Suprapubic skin (tissue), 4 donors: ENCODE measurements around the gene ZC3H15. TPM values are rescaled to one million over a fixed set of nuclear protein-coding genes. Genes with fewer than 3 reads are reported as not detected.
"Not testable (repeated sequence)": the region's sequence is repeated elsewhere in the genome, so short reads cannot be mapped to it uniquely, and the experiment has no call there.

Experiments used
- DNase-seq, 2 donors: peaks; one replicate each; pipeline ENCODE4 v3.0.0-alpha.2; 2019; ENCODE audit warnings: low spot score in 2 of 2
- H3K27ac ChIP-seq: fragments of 200-600 bp; sonication (generic); one replicate; pipeline ENCODE4 v1.5.1; 2019
- H3K27me3 ChIP-seq: fragments of 200-600 bp; sonication (generic); one replicate; pipeline ENCODE4 v1.5.1; 2019
- H3K36me3 ChIP-seq: fragments of 200-600 bp; sonication (generic); one replicate; pipeline ENCODE4 v1.5.1; 2019
- H3K4me1 ChIP-seq: fragments of 200-600 bp; sonication (generic); one replicate; pipeline ENCODE4 v1.5.1; 2019
- H3K4me3 ChIP-seq: fragments of 200-600 bp; sonication (generic); one replicate; pipeline ENCODE4 v1.5.1; 2019; ENCODE audit warnings: mild to moderate bottlenecking
- H3K9me3 ChIP-seq: fragments of 200-600 bp; sonication (generic); one replicate; pipeline ENCODE4 v1.5.1; 2019
- EP300 ChIP-seq: sonication (generic); formaldehyde crosslinking; IDR thresholded peaks from one replicate; pipeline ENCODE4 v1.6.1; 2017; ENCODE audit warnings: antibody characterized with exemption
- POLR2A ChIP-seq, 2 donors: fragments of 450-650 bp; IDR thresholded peaks; one replicate each; pipeline ENCODE4 v1.6.1; 2017; ENCODE audit warnings: antibody characterized with exemption in 2 of 2, mild to moderate bottlenecking in 2 of 2, moderate library complexity in 2 of 2
- POLR2AphosphoS5 ChIP-seq, 3 donors: sonication (generic); formaldehyde crosslinking; IDR thresholded peaks; one replicate each; pipeline ENCODE4 v1.6.1; 2017; ENCODE audit warnings: antibody characterized with exemption in 3 of 3
- WGBS: methylation state at CpG from one replicate; pipeline ENCODE4 v1.1.5; 2018; 5-methylcytosine and 5-hydroxymethylcytosine counted together
- total RNA-seq, 4 donors: library from RNA; depleted of rRNA; stranded (reverse); fragments of >200 nt; gene quantifications; one replicate each; pipeline ENCODE4 v1.1.0, GENCODE V29; 2016
- TF ChIP-seq, protein P1 (sequence below), 2 donors: fragments of 200-600 bp in 1 of 2; fragments of 450-650 bp in 1 of 2; sonication (generic) in 1 of 2; IDR thresholded peaks; one replicate each; pipeline ENCODE4 v1.5.1; 2016 to 2019; ENCODE audit warnings: antibody characterized with exemption in 2 of 2, mild to moderate bottlenecking in 1 of 2, moderate library complexity in 1 of 2

The ZC3H15 gene
- 10 to 100 TPM; 41.8 to 66.5 (median 51.4) TPM for total RNA-seq

DNA sequence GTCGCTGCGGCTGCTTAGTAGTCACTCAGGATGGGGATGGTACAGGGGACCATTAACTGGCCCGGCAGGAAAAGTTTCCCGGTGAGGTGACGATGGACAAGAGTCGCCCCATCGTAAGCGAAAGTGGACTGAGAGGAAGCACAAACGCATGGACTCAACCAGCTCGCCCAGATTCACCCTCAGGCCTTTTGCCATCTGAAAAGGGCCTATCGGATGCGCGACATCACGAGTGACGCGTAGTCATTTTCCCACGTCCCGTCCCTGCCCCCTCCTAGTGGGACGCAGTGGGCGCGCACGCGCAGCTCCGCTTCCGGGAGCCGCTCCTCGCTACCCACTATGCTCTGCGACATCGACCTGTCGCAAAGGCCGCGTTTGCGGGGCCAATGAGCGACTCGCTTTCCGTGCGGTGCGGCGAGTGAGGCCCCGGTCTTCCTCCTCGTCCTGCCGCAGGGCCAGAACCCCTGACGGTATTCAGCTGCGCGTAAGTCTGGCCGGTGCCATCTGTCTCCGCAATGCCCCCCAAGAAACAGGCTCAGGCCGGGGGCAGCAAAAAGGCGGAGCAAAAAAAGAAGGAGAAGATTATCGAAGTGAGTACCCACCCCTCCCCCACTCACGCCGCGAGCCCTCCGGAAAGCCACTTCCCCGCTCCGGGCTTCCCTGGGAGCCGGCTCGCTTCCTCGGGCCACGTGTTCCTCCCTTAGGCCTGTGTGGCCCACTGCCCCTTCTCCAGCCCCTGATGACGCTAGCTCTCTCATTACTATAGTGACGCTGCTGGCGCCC, at the start of gene ZC3H15:
TSS of gene ZC3H15 (plus strand) at position 390 of the 780 bp plus-strand sequence. CDS start at position 513, 123 bp downstream.
- peak within 1 kb of the TSS; percentile 82 for H3K4me3 ChIP-seq
- H3K9me3 ChIP-seq: no peaks in the 10 kb centered on the region
- H3K27ac ChIP-seq: peak within 1 kb of the TSS; percentile 96
- TF ChIP-seq POLR2AphosphoS5 (IDR thresholded peaks at IDR 0.05): peak; percentile 17 to 83 (median 82)
- TF ChIP-seq EP300: no peak
- TF ChIP-seq POLR2A (IDR thresholded peaks at IDR 0.05): peak in 1 of 2 donors; percentile 82
- H3K4me1 ChIP-seq: peaks cover 56% of the 10 kb centered on the region
- H3K36me3 ChIP-seq: no peaks in the 10 kb centered on the region
- peak; percentile 97 to 98 for DNase-seq
- no peaks in the 10 kb centered on the region for H3K27me3 ChIP-seq
- WGBS: under 1% methylated on average over 52 of the region's 63 CpGs

DNA sequence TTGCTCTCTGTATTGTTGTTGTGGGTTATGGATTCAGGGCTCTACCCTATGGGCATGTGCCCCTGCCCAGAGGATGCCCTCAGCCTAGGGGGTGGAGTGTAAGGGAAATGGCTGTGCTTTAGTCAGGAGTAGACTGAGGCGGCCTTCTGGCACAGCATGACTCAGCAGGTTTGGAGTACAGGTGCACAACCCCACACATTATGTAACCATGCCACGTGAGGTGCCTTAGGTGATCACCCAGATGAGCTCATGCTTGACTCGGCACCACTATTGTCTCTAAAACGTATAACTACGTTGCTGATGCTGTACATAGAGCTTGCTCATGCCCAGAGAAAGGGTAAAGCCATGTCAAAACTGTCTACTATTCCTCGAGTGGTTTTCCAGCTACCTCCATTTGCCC, 48.3 kb upstream of the ZC3H15 start:
- Histone ChIP-seq H3K9me3 (no peaks in the 10 kb centered on the region), H3K27me3 (no peaks in the 10 kb centered on the region), H3K36me3 (peaks cover 6% of the 10 kb centered on the region), H3K4me3 (no peak overlapping the region), H3K4me1 (no peaks in the 10 kb centered on the region), H3K27ac (no peak overlapping the region)
- WGBS: 82% methylated on average over 5 of the region's 6 CpGs
- no peak for TF ChIP-seq EP300
- TF ChIP-seq, protein P1, sequence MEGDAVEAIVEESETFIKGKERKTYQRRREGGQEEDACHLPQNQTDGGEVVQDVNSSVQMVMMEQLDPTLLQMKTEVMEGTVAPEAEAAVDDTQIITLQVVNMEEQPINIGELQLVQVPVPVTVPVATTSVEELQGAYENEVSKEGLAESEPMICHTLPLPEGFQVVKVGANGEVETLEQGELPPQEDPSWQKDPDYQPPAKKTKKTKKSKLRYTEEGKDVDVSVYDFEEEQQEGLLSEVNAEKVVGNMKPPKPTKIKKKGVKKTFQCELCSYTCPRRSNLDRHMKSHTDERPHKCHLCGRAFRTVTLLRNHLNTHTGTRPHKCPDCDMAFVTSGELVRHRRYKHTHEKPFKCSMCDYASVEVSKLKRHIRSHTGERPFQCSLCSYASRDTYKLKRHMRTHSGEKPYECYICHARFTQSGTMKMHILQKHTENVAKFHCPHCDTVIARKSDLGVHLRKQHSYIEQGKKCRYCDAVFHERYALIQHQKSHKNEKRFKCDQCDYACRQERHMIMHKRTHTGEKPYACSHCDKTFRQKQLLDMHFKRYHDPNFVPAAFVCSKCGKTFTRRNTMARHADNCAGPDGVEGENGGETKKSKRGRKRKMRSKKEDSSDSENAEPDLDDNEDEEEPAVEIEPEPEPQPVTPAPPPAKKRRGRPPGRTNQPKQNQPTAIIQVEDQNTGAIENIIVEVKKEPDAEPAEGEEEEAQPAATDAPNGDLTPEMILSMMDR (IDR thresholded peaks at IDR 0.05): no peak
- no peak for TF ChIP-seq POLR2A (IDR thresholded peaks at IDR 0.05)
- no peak for DNase-seq

DNA sequence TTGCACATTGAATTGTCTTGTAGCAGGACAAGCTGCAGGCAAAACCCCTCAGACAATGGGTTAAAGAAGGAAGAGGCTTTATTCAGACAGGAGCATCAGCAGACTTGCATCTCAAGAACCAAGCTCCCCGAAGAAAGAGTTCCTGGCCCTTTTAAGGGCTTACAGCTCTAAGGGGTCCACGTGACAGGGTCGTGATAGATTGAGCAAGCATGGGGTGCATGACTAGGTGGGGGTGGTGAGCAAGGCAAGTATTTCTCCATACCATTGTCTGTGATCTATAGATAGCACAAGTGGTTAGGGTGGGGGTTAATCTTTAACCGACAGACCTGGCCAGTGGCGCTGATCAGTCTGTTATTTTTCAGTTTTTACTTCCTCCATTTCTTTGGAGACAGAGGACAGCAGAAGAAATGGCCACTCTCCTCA, 46.4 kb upstream of the ZC3H15 start:
- H3K36me3 ChIP-seq, H3K4me1 ChIP-seq, H3K27ac ChIP-seq, DNase-seq, H3K9me3 ChIP-seq, H3K27me3 ChIP-seq, H3K4me3 ChIP-seq: not testable (repeated sequence)
- 95% methylated on average over 5 of the region's 5 CpGs for WGBS

DNA sequence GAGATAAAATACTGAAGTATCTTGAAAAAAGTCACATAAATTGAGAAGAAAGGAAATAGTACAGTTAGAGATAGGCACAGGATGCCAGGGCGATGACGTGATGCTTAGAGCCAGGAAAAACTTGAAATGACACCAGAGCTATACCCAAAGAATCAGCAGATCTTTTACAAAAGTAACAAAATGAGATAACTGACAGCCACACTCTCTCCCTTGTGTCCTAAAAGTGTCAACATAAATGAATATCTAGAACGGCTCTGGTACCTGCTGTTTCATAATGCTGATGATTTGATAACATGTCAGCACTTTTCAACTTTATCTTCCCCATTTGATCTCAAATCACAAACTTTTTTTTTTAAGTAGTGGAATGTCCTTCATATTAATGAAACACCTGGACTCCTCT, 45.6 kb upstream of the ZC3H15 start:
- Histone ChIP-seq H3K36me3 (peaks cover 6% of the 10 kb centered on the region), H3K27me3 (no peaks in the 10 kb centered on the region), H3K9me3 (no peaks in the 10 kb centered on the region), H3K27ac (no peak overlapping the region), H3K4me3 (no peak overlapping the region), H3K4me1 (no peaks in the 10 kb centered on the region)
- 60% methylated on average over 3 of the region's 3 CpGs for WGBS
- TF ChIP-seq POLR2A (IDR thresholded peaks at IDR 0.05): no peak
- TF ChIP-seq POLR2AphosphoS5 (IDR thresholded peaks at IDR 0.05): no peak
- no peak for TF ChIP-seq EP300
- TF ChIP-seq, protein P1 (IDR thresholded peaks at IDR 0.05): no peak
- DNase-seq: no peak

DNA sequence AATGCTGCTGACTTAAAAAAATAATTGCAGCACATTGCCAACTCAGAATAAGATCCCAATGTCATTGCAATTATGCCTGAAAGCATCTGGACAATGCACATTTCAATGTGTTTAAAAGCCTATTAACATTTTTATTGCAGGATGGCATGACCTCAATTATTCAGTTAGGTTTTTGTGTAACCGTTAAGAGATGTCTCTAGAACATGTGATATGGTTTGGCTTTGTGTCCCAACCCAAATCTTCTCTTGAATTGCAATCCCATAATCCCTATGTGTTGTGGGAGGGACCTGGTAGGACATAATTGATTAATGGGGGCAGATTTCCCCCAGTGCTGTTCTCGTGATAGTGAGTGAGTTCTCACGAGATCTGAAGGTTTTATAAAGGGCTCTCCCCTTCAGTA, 43.2 kb upstream of the ZC3H15 start:
- no peak overlapping the region for H3K4me3 ChIP-seq
- TF ChIP-seq POLR2AphosphoS5 (IDR thresholded peaks at IDR 0.05) (no peak), POLR2A (IDR thresholded peaks at IDR 0.05) (no peak), EP300 (no peak)
- TF ChIP-seq, protein P1 (IDR thresholded peaks at IDR 0.05): no peak

DNA sequence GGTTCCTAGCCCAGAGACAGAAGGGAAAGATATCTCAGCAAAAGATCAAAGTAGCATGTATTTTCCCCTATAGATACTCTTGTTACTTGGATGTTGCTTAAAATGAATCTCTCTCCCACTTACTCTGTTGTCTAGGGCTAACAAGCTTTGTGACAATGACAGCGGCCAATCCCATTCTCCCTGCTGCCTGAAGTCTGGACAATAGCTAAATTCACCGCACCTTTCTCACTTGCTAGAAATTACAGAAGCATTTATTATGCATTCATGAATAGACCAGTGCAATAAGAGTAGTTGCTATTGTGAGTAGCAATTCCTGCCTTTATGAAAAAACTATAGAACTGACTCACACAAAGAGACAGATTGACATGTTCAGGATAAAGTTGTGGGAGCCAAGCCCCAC, 42.2 kb upstream of the ZC3H15 start:
- no peaks in the 10 kb centered on the region for H3K4me1 ChIP-seq
- H3K4me3 ChIP-seq: no peak overlapping the region
- TF ChIP-seq, protein P1 (IDR thresholded peaks at IDR 0.05): no peak
- TF ChIP-seq POLR2A (IDR thresholded peaks at IDR 0.05): no peak
- no peak for TF ChIP-seq EP300
- no peak for TF ChIP-seq POLR2AphosphoS5 (IDR thresholded peaks at IDR 0.05)
- H3K9me3 ChIP-seq: no peaks in the 10 kb centered on the region
- no peak for DNase-seq
- no peaks in the 10 kb centered on the region for H3K27me3 ChIP-seq
- WGBS: 98% methylated on average over 2 of the region's 2 CpGs
- H3K27ac ChIP-seq: no peak overlapping the region
- H3K36me3 ChIP-seq: no peaks in the 10 kb centered on the region

More for the DNA sequence above, 43.2 kb upstream of the ZC3H15 start:
- WGBS: 77% methylated on average over 3 of the region's 3 CpGs
- H3K27ac ChIP-seq: no peak overlapping the region
- no peaks in the 10 kb centered on the region for H3K36me3 ChIP-seq
- no peaks in the 10 kb centered on the region for H3K4me1 ChIP-seq
- DNase-seq: no peak
- H3K9me3 ChIP-seq: no peaks in the 10 kb centered on the region
- no peaks in the 10 kb centered on the region for H3K27me3 ChIP-seq
